LNCaP clone FGC (cell line): ENCODE results near the gene ATAD2B.

Experiments used
- DNase-seq: peaks from one replicate; pipeline ENCODE4 v3.0.0-alpha.2; 2011; ENCODE audit warnings: low read depth
- H3K4me3 ChIP-seq: 2 replicates; pipeline ENCODE4 v1.5.1; 2011; ENCODE audit warnings: mild to moderate bottlenecking, low read depth, low read length, control low read depth
- TF ChIP-seq, protein P1 (sequence below): IDR thresholded peaks from 2 replicates; pipeline ENCODE4 v1.5.1; 2012; ENCODE audit warnings: mild to moderate bottlenecking; ENCODE audit not compliant: control insufficient read depth, insufficient read depth; ENCODE audit errors: extremely low read depth

Gene ATAD2B

GRCh38 chr2:23756593-23757292 is 170.2 kb downstream of the ATAD2B start:
- TF ChIP-seq, protein P1, sequence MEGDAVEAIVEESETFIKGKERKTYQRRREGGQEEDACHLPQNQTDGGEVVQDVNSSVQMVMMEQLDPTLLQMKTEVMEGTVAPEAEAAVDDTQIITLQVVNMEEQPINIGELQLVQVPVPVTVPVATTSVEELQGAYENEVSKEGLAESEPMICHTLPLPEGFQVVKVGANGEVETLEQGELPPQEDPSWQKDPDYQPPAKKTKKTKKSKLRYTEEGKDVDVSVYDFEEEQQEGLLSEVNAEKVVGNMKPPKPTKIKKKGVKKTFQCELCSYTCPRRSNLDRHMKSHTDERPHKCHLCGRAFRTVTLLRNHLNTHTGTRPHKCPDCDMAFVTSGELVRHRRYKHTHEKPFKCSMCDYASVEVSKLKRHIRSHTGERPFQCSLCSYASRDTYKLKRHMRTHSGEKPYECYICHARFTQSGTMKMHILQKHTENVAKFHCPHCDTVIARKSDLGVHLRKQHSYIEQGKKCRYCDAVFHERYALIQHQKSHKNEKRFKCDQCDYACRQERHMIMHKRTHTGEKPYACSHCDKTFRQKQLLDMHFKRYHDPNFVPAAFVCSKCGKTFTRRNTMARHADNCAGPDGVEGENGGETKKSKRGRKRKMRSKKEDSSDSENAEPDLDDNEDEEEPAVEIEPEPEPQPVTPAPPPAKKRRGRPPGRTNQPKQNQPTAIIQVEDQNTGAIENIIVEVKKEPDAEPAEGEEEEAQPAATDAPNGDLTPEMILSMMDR: no peak
- H3K4me3 ChIP-seq: no peak overlapping the region
- no peak for DNase-seq

- no peak for DNase-seq
- H3K4me3 ChIP-seq: no peak overlapping the region
- TF ChIP-seq, protein P1: no peak
Measured at GRCh38 chr2:23754970-23755369, 172.0 kb downstream of the ATAD2B start.

DNA sequence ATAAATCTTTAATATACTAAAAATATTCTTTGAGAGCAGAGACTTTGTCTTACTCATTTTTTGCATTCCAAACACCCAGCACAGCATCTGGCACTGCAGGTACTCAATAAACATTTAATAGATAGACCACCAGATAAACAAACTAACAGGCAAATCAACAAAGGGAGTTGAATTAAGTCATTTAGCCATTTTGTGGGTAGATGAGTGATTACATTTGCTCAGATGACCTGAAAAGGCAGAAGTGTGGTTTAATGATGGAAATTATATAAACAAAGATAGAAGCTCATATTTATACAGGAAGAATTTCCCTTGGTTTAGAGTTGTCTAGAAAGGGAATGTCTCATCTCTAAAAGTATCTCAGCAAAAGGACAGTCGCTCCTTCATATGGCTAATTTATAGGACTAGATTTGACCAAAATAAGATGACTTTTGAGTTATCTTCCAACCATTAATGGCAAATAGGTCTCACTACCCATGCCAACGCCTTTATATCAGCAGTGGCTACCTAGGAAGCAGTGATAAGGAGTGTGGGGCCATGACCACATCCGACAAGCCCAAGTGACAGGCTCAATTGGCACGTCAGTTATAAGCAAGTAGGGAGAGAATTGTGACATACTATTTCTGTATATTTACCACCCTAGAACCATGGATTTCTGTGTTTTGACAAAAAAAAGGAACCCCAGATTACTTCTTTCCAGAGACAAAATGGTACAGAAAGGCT is 173.5 kb downstream of the ATAD2B start:
- no peak for DNase-seq
- H3K4me3 ChIP-seq: no peak overlapping the region
- TF ChIP-seq, protein P1: no peak

GRCh38 chr2:23751747-23752265 is 175.1 kb downstream of the ATAD2B start:
- no peak overlapping the region for H3K4me3 ChIP-seq
- DNase-seq: no peak
- TF ChIP-seq, protein P1: no peak

- H3K4me3 ChIP-seq: no peak overlapping the region
- DNase-seq: no peak
Measured at GRCh38 chr2:23746141-23746863, 180.6 kb downstream of the ATAD2B start.

DNA sequence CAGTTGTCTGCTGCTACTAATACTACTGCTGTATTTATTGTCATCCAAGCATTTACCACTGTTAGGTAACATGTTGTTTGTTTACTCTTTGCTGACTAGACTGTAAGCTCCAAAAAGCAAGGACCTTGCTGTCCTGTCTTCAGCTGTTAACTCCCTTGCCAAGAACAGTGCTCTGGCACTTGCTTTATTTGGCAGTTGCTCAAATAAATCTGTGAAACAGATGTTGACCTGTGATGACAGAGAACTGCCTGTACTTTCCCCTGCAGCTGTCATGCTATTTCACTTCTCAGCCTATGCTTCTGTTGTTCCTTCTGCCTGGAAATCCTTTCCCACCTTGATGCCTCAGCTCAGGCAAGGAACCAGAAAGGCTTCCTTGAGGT is 181.2 kb downstream of the ATAD2B start:
- H3K4me3 ChIP-seq: no peak overlapping the region
- peak; percentile 97 for DNase-seq
- TF ChIP-seq, protein P1: no peak

More at GRCh38 chr2:23746141-23746863, 180.6 kb downstream of the ATAD2B start:
- TF ChIP-seq, protein P1: no peak
